Fibroblast of the aortic adventitia (primary cell): Measurements from ENCODE around the gene LUC7L3. TPM values are rescaled to one million over a fixed set of nuclear protein-coding genes. Genes with fewer than 3 reads are reported as not detected.

Experiments used
- DNase-seq: peaks from one replicate; pipeline ENCODE4 v3.0.0-alpha.2; 2010; ENCODE audit warnings: low read depth
- H3K4me3 ChIP-seq: 2 replicates; pipeline ENCODE4 v1.5.1; 2011; ENCODE audit warnings: low read depth, mild to moderate bottlenecking, control low read depth, low read length, moderate library complexity
- total RNA-seq: library from RNA; depleted of rRNA; stranded (reverse); fragments of >200 nt; gene quantifications from 2 replicates; pipeline ENCODE4 v1.2.3, GENCODE V29; 2012; ENCODE audit warnings: low replicate concordance
- TF ChIP-seq, protein P1 (sequence below): IDR thresholded peaks from 2 replicates; pipeline ENCODE4 v1.5.1; 2011; ENCODE audit warnings: mild to moderate bottlenecking, low read length, control low read depth, inconsistent platforms; ENCODE audit not compliant: insufficient read depth

LUC7L3 gene
- total RNA-seq, 1 donor = 30.2 TPM

DNA sequence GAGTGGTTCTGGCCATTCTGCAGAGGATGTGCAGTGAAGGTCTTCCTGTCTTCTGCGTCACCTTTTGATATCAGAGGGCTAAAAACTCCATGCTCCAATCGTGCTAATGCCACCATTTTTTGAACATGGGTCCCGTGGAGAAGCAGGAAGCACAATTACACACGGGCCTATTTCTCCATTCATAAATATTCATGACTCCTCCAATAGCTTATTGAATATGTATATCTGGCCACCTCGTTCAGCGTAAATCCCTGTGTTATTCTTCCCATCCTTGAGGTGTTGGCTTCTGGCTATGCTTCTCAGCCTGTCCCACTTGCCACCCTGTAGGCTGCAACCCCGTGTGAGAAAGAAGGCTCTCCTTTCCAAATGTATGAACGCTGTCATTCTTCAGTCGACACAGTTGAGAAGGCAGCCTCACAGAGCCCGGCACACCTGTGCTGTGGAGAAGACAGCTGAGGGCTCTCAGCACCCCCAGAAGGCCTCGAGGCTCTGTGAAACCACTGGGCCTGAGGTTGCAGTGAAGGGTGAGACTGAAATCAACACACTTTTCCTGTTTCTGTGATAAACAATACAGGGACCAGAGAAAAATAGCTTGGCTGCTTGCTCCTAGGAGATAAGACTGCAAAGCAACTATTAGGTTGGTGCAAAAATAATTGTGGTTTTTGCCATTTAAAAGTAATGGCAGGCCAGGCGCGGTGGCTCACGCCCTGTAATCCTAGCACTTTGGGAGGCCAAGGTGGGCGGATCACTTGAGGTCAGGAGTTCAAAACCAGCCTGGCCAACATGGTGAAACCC is 52.8 kb downstream of the LUC7L3 start:
- TF ChIP-seq, protein P1, sequence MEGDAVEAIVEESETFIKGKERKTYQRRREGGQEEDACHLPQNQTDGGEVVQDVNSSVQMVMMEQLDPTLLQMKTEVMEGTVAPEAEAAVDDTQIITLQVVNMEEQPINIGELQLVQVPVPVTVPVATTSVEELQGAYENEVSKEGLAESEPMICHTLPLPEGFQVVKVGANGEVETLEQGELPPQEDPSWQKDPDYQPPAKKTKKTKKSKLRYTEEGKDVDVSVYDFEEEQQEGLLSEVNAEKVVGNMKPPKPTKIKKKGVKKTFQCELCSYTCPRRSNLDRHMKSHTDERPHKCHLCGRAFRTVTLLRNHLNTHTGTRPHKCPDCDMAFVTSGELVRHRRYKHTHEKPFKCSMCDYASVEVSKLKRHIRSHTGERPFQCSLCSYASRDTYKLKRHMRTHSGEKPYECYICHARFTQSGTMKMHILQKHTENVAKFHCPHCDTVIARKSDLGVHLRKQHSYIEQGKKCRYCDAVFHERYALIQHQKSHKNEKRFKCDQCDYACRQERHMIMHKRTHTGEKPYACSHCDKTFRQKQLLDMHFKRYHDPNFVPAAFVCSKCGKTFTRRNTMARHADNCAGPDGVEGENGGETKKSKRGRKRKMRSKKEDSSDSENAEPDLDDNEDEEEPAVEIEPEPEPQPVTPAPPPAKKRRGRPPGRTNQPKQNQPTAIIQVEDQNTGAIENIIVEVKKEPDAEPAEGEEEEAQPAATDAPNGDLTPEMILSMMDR = no peak
- H3K4me3 ChIP-seq = no peak overlapping the region
- DNase-seq = no peak

DNA sequence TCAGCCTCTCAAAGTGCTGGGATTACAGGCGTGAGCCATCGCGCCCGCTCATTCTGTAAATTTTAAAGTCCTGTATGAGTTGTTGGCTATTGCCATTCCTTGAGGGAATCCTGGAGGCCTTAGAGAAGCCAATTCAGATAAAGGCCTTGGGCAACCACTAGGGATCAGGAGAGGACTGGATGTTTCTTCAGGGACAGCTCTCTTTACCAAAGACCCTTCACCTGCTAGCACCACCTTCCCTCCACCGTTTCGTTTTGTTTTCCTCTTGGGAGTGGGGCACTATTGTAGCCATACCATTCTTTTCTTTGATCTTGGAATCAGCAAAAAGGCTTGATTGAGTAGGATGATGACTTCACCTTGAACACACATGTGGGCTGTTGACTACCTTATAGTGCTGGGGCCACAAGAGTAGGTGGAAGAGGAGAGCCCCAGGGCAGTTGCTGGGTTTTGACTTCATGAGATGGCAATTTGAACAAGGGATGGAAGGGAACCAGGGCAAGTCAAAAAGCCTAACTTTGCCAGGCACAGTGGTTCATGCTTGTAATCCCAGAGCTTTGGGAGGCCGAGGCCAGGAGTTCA is 54.9 kb downstream of the LUC7L3 start:
- DNase-seq = no peak
- TF ChIP-seq, protein P1 = no peak
- H3K4me3 ChIP-seq = no peak overlapping the region

DNA sequence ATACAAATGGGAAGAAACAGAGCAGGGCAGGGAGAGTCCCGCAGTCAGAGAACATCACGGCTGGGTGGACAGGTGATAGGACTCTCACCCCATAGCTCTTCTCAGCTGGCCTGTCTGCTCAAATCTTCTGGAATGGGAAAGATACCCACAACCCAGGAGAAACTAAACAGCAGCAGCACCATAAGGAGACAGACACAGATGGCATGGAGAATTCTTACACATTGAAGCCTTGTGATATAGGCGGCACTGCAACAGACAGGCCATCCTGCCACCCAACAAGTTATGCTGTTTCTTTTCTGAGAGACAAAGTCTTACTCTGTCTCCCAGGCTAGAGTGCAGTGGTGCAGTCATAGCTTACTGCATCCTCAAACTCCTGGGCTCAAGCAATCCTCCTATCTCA is 56.5 kb downstream of the LUC7L3 start:
- DNase-seq = no peak
- no peak overlapping the region for H3K4me3 ChIP-seq
- TF ChIP-seq, protein P1 = no peak

DNA sequence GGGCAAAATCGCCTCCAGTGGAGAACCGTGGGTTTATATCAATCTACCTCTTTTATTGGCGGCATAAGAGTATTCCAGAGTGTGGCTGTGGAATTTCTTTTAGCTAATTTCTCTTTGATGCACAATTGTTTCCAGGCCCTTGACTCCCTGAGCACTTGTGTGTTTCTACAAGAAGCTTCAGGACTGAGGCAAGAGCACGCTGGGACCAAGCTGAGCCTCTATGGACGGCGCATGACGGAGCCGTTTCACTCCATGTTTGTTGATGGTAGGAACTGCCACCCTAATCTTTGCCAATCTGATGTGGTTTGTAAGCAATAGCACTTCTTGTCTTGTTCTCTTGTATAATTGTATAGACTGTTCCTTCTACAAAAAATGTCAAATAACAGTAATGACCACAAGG is 59.1 kb downstream of the LUC7L3 start:
- no peak overlapping the region for H3K4me3 ChIP-seq
- TF ChIP-seq, protein P1 = no peak
- DNase-seq = no peak

DNA sequence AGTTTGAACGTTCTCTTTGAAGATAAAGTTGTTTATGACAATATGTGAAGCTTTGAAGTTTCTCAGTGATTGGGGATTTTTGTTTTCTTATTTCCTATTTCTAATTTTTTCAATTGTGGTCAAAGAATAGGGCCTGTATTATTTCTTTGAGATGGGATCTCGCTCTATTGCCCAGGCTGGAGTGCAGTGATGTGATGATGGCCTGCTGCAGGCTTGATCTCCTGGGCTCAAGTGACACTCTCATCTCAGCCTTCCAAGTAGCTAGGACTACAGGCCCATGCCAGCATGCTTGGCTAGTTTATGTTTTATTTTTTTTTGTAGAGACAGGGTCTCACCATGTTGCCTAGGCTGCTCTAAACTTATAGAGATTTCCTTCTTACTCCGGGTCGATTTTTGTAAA is 59.6 kb downstream of the LUC7L3 start:
- no peak overlapping the region for H3K4me3 ChIP-seq
- TF ChIP-seq, protein P1 = no peak
- no peak for DNase-seq

DNA sequence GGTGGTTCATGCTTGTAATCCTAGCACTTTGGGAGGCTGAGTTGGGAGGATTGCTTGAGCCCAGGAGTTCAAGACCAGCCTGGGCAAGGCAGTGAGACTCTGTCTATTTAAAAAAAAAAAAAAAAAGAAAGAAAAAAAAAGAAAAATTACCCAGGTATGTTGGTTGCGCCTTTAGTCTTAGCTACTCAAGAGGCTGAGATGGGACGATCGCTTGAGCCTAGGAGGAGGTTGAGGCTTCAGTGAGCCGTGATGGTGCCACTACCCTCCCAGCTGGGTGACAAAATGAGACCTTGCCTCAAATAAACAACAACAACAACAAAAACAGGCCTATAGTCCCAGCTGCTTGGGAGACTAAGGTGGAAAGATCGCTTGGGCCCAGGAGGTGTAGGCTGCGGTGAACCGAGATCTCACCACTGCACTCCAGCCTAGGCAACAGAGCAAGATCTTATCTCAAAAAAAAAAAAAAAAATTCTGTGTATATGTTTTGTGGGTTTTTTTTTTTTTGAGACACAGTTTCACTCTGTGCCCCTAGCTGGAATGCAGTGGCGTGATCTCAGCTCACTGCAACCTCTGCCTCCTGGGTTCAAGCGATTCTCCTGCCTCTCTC is 60.4 kb downstream of the LUC7L3 start:
- TF ChIP-seq, protein P1 = no peak
- DNase-seq = no peak
- no peak overlapping the region for H3K4me3 ChIP-seq
